Activated CD4-positive, alpha-beta memory T cell treated with anti-CD3 and anti-CD28 coated beads for 36 hours (primary cell): ENCODE results near the gene ZNF593. TPM values are rescaled to one million over a fixed set of nuclear protein-coding genes. Genes with fewer than 3 reads are reported as not detected.

Experiments
- CTCF ChIA-PET: fragments of 350-600 bp; sonication (Branson Sonifier 250); formaldehyde crosslinking; loops from one replicate; lab custom pipeline; 2021; ENCODE audit warnings: antibody characterized with exemption, inconsistent platforms; lab: Charles Lee
- POLR2A ChIA-PET: fragments of 350-600 bp; sonication (Branson Sonifier 250); formaldehyde crosslinking; loops from one replicate; lab custom pipeline; 2021; ENCODE audit warnings: antibody characterized with exemption; lab: Charles Lee
- DNase-seq: peaks from one replicate; pipeline ENCODE4 v3.0.0-alpha.2; 2020
- H3K27ac Mint-ChIP-seq: one replicate; pipeline ENCODE4 v1.8.0; 2021; ENCODE audit warnings: mixed read lengths
- H3K27me3 Mint-ChIP-seq: one replicate; pipeline ENCODE4 v1.8.0; 2021; ENCODE audit warnings: mixed read lengths
- H3K36me3 Mint-ChIP-seq: one replicate; pipeline ENCODE4 v1.8.0; 2021; ENCODE audit warnings: mixed read lengths
- H3K4me1 Mint-ChIP-seq: one replicate; pipeline ENCODE4 v1.8.0; 2021; ENCODE audit warnings: low read depth, mixed read lengths
- H3K4me3 Mint-ChIP-seq: one replicate; pipeline ENCODE4 v1.8.0; 2021; ENCODE audit warnings: mild to moderate bottlenecking, mixed read lengths
- H3K9me3 Mint-ChIP-seq: one replicate; pipeline ENCODE4 v1.8.0; 2021; ENCODE audit warnings: mixed read lengths
- intact Hi-C: fragments of 100-400 bp; cut with micrococcal nuclease; formaldehyde crosslinking; loops from one replicate; pipeline ENCODE4 v1.15.1; 2023
- total RNA-seq, 2 experiments: library from RNA; stranded (reverse); gene quantifications; one replicate each; pipeline ENCODE4 v1.2.3, GENCODE V29; 2021

ZNF593 gene
- total RNA-seq, 2 experiments from 2014 or later: 37.4 to 38.0 TPM

DNA sequence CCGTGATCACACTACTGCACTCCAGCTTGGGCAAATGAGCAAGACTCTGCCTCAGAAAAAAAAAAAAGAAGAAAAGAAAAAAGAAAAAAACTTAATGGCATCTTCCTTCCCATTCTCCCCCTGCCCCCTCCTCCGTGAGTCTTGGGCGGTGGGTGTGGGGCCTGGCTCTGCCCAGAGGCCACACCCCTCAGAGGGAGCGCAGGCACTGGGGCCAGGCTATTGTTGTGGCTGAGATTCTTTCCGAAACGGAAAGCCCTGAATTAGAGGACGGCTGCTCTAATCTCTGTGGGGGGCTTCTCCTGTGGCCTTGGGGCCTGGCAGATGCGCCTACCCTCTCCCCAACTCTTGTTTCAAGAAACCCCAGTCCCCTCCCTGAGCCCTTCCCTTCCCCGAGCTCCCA is 15.0 kb upstream of the ZNF593 start:
- Mint-ChIP-seq H3K27me3 (peaks cover 19% of the 10 kb centered on the region), H3K36me3 (no peaks in the 10 kb centered on the region), H3K9me3 (no peaks in the 10 kb centered on the region), H3K4me1 (no peaks in the 10 kb centered on the region), H3K27ac (no peak overlapping the region), H3K4me3 (no peak overlapping the region)
- no peak for DNase-seq
- CTCF ChIA-PET: interaction anchor here (0.6 to 1.0 kb wide), 2 partner anchors 15 to 751 kb away, joined by 3 to 5 read pairs; partner anchors contain the start of gene ZNF593
- POLR2A ChIA-PET: interaction anchor here (0.6 kb wide), 1 partner anchor 1753 kb away, joined by 3 read pairs; no protein-coding TSS in a partner anchor
- intact Hi-C loops: no loop called here

DNA sequence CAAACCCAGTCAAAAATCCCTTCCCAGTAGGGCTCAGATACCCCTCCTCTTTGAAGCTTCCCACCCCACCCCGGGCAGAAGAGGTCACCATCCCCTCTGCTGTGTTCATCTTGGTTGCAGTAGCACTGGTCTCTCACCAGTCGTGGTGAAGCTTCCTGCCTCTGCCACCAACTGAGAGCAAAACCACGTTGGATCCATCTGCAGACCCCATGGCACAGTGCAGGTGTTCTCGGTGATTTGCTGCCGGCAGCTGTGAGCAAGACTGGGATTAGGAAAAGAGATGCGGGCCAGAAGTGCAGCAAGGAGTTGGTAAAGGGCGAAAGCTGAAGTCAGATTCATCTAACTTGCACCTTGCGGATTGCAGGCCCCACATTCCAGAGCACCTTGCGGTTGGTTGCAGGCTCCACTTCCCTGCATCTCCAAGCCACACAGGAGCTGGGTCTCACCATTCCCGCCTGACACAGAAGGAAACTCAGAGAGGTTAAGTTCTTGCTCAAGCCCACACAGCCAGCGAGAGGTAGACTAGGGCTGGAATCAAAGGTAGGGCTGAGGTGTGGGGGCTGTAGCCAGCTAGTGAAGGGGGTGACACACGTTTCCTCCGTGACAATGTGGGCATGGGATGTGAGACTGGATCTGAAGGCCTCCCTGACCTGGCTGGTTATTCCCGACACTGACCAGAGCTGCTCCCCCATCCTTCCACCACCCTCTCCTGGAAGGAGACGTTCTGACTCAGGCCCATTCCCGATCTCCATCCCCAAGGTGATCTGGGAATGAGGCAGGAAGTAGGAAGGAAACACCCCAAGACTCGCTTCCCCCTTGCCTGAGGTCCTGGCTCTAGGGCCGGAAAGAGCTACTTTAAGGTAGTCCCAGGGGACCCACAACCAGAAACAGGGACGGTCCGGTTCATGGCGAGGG is 14.1 kb upstream of the ZNF593 start:
- Mint-ChIP-seq H3K27ac (no peak overlapping the region), H3K36me3 (no peaks in the 10 kb centered on the region), H3K4me1 (no peaks in the 10 kb centered on the region), H3K27me3 (peaks cover 19% of the 10 kb centered on the region), H3K9me3 (no peaks in the 10 kb centered on the region), H3K4me3 (no peak overlapping the region)
- POLR2A ChIA-PET: interaction anchor here (0.6 kb wide), 1 partner anchor 1752 kb away, joined by 3 read pairs; no protein-coding TSS in a partner anchor
- CTCF ChIA-PET: interaction anchor here (1.0 to 3.8 kb wide), 3 partner anchors 10 to 53 kb away, joined by 3 to 20 read pairs (median 3); partner anchors contain the start of gene ZNF593
- DNase-seq: no peak
- intact Hi-C loops: no loop called here

DNA sequence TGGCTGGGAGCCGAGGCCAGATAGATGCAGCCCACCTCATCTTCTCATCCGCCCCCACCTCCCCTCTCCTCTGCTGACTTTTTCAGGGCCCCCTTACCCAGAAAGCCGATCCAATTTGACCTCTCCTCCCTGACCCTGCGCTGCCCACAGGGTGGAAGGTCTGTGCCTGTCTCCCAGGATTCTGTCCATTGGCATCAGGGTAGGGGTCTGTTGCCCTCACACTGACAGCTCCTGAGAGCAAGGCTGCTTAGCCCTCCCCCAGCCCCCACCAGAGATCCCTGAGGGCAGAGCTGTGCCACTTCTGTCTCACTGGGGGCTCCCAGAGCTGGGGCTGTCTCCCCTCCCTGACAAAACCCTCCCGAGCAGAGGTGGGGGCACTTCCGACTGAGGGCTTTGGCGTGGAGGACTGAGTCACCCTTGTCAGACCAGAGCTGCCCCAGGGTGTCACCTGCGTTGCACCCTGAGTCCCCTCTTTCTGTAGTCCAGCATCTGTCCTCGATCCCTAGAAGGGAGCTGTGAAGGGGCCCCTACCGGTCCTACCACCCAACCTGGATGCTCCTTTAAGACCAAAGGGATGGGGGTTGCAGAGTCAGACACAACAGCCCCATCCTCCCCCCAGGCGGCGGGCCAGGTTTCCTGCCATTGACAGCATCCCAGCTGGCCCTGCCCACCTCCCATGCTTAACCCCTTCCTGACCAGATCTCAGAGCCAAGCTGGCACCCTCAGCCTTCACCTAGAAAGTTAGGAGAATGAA is 13.2 kb upstream of the ZNF593 start:
- Mint-ChIP-seq H3K36me3 (no peaks in the 10 kb centered on the region), H3K9me3 (no peaks in the 10 kb centered on the region), H3K27me3 (peaks cover 22% of the 10 kb centered on the region), H3K27ac (no peak overlapping the region), H3K4me1 (no peaks in the 10 kb centered on the region), H3K4me3 (no peak overlapping the region)
- DNase-seq: no peak
- intact Hi-C loops: no loop called here
- CTCF ChIA-PET: interaction anchor here (0.8 to 3.8 kb wide), 5 partner anchors 11 to 120 kb away, joined by 3 to 20 read pairs (median 3); partner anchors contain the start of gene ZNF593
- POLR2A ChIA-PET: no interaction called here

GRCh38 chr1:26158271-26158907 is 11.3 kb upstream of the ZNF593 start:
- peaks cover 4% of the 10 kb centered on the region for H3K4me1 Mint-ChIP-seq
- no peak overlapping the region for H3K27ac Mint-ChIP-seq
- ChIA-PET POLR2A (no interaction called here), CTCF (interaction anchor here (0.5 to 3.8 kb wide), 5 partner anchors 11 to 233 kb away, joined by 3 to 20 read pairs (median 5); partner anchors contain the start of gene ZNF593)
- no peaks in the 10 kb centered on the region for H3K36me3 Mint-ChIP-seq
- DNase-seq: no peak
- no peaks in the 10 kb centered on the region for H3K9me3 Mint-ChIP-seq
- intact Hi-C loops: no loop called here
- no peak overlapping the region for H3K4me3 Mint-ChIP-seq
- peaks cover 29% of the 10 kb centered on the region for H3K27me3 Mint-ChIP-seq

DNA sequence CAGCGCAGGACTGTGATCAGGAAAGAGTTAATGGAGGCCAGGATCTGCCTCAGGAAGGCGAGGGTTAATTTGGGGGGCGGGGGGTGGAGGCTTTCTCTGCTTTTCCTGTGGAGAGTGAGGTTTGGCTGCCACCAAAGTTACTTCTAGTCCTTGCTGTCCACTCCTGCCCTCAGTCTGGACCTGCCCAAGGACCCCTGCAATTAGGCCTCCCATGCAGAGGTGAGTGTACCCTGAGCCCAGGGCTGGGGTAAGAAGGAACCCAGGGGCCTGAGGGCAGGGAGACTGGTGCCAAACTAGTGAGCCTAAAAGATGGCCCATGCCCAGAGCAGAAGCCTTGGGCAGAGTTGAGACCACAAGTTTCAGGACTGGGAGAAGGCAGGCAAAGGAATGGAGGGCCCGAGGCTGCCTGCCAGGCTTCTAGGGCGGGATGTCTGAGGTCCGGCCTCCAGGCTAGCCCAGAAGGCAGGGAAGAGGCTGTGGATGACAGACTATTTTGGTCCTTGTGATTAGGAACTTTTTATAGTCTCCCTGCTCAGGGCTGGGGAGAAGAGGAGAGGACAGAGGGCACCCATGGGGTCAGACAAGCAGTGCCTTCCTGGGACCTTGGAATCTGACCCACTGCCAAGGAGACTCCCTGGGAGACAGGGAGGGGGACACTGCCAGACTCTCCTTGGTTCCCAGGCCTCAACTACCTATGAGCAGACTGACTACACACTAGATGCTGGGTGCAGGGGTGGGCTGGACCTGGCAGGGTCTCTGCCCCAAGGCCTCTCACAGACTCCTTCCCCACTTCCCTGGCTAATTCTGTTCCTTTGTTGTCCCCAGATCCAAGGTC is 10.6 kb upstream of the ZNF593 start, which contains the start of gene FAM110D:
Gene FAM110D (plus strand): TSS at position 172 of the 835 bp plus-strand sequence. CDS start 2,213 bp downstream, outside the sequence.
- no peak for DNase-seq
- no peak within 1 kb of the TSS for H3K27ac Mint-ChIP-seq
- POLR2A ChIA-PET: no interaction called here
- intact Hi-C loops: no loop called here
- CTCF ChIA-PET: interaction anchor here (0.5 to 3.8 kb wide), 4 partner anchors 10 to 232 kb away, joined by 4 to 20 read pairs (median 8); partner anchors contain the start of gene ZNF593
- H3K27me3 Mint-ChIP-seq: peaks cover 35% of the 10 kb centered on the region
- H3K36me3 Mint-ChIP-seq: no peaks in the 10 kb centered on the region
- H3K4me1 Mint-ChIP-seq: peaks cover 4% of the 10 kb centered on the region
- no peak within 1 kb of the TSS for H3K4me3 Mint-ChIP-seq
- no peaks in the 10 kb centered on the region for H3K9me3 Mint-ChIP-seq

DNA sequence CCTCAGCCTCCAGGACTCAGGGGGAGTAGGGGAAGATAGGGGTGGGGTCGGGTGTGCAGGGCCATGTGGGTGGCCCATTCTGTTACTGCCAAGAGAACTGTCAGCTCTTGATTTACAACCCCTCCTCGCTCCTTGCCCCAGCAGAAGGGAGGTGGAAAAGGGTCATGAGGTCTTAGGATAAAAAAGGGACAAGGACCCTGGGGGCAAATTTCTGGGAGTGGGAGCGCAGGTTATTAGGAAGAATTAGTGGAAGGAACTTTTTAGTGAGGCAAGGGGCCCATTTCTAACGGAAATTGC is 10.0 kb upstream of the ZNF593 start:
- peaks cover 35% of the 10 kb centered on the region for H3K27me3 Mint-ChIP-seq
- intact Hi-C loops: loop anchor here (5.0 kb wide), 2 partner anchors 52 to 122 kb away; no protein-coding TSS in a partner anchor
- peaks cover 6% of the 10 kb centered on the region for H3K4me1 Mint-ChIP-seq
- H3K4me3 Mint-ChIP-seq: no peak overlapping the region
- H3K9me3 Mint-ChIP-seq: no peaks in the 10 kb centered on the region
- no peak for DNase-seq
- ChIA-PET POLR2A (no interaction called here), CTCF (interaction anchor here (1.3 to 3.3 kb wide), 2 partner anchors 10 to 15 kb away, joined by 4 to 12 read pairs; partner anchors contain the start of gene ZNF593)
- no peaks in the 10 kb centered on the region for H3K36me3 Mint-ChIP-seq
- H3K27ac Mint-ChIP-seq: no peak overlapping the region

DNA sequence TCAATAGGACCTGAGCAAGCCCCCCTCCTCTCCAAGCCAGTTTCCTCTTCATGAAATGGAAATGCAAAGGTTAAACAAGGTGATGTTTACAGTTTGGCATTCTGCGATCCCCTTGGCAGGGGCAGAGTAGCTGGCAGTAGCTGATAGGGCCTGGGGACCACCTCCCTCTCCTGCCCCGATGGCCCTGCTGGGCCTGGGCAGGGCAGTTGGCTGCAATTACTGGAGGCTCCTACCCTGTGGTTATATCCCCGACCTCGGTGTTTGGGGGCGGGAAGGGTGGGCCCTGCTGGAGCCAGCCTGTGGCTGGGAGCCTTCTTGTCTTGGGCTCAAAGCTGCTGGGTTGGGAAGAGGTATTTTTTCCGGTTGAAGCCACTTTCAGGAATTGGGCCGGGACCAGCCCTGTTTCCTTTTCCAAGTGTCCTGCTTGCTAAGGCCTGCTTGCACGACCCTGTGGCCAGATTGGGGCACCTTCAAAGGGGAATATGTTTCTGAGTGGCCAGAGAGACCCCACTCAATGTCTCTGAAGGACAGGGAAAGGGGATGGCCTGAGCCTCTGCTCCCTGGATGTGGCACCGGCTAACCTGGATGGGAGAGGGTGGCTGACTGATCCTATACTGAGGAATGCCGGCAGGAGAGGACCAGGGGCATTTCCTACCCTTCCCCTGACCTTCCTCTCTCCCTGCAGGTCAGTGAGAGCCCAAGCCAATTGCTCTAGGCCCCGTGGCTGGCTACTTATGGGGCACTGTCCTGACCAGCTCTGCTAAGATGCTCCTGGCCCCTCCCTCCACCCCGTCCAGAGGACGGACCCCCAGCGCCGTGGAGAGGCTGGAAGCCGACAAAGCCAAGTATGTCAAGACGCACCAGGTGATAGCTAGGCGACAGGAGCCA is 8.9 kb upstream of the ZNF593 start:
- Mint-ChIP-seq H3K4me3 (no peak overlapping the region), H3K36me3 (no peaks in the 10 kb centered on the region), H3K4me1 (peaks cover 10% of the 10 kb centered on the region), H3K27ac (no peak overlapping the region), H3K27me3 (peaks cover 33% of the 10 kb centered on the region), H3K9me3 (no peaks in the 10 kb centered on the region)
- ChIA-PET POLR2A (no interaction called here), CTCF (interaction anchor here (0.9 to 3.5 kb wide), 6 partner anchors 9 to 124 kb away, joined by 3 to 19 read pairs (median 4); partner anchors contain the start of genes CEP85 and ZNF593)
- DNase-seq: no peak
- intact Hi-C loops: loop anchor here (5.0 kb wide), 2 partner anchors 53 to 123 kb away; no protein-coding TSS in a partner anchor

GRCh38 chr1:26161415-26162219 is 8.1 kb upstream of the ZNF593 start:
- Mint-ChIP-seq H3K9me3 (no peaks in the 10 kb centered on the region), H3K27ac (no peak overlapping the region), H3K27me3 (peaks cover 31% of the 10 kb centered on the region), H3K4me1 (peaks cover 10% of the 10 kb centered on the region), H3K4me3 (peak overlapping the region; percentile 24), H3K36me3 (no peaks in the 10 kb centered on the region)
- ChIA-PET CTCF (interaction anchor here (0.6 to 3.5 kb wide), 6 partner anchors 17 to 125 kb away, joined by 3 to 19 read pairs (median 3); partner anchors contain the start of gene CEP85), POLR2A (no interaction called here)
- DNase-seq: peak; percentile 50
- intact Hi-C loops: loop anchor here (5.0 kb wide), 2 partner anchors 54 to 124 kb away; no protein-coding TSS in a partner anchor

DNA sequence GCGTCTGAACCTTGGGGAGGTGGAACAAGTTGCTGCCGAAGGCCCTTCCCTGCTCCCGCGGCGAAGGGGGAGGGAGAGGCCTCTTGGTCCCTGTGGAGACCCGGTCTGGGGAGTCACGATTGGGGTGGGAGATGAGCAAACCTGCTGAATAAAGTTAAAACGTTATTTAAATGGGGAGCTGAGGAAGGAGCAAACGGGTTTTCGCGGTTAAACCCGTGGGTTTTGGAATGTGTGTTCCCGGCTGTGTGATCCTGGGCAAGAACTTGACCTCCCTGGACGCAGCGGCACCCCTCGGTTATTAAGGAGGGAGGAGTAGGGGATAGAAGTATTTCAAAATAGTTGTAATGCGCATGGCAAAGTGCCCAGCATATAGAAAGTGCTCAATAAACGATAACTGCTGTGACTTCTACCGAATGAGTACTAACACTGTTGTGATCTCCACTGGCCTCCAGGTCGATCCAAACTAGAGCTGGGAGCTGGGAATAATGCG is 7.4 kb upstream of the ZNF593 start:
- peak overlapping the region; percentile 24 for H3K4me3 Mint-ChIP-seq
- POLR2A ChIA-PET: no interaction called here
- H3K27me3 Mint-ChIP-seq: peaks cover 29% of the 10 kb centered on the region
- H3K4me1 Mint-ChIP-seq: peaks cover 10% of the 10 kb centered on the region
- H3K27ac Mint-ChIP-seq: no peak overlapping the region
- no peak for DNase-seq
- intact Hi-C loops: loop anchor here (5.0 kb wide), 2 partner anchors 55 to 125 kb away; no protein-coding TSS in a partner anchor
- H3K36me3 Mint-ChIP-seq: no peaks in the 10 kb centered on the region
- no peaks in the 10 kb centered on the region for H3K9me3 Mint-ChIP-seq
- CTCF ChIA-PET: interaction anchor here (0.6 to 3.5 kb wide), 4 partner anchors 18 to 57 kb away, joined by 3 to 19 read pairs (median 4); no protein-coding TSS in a partner anchor
